SK-N-SH (cell line): ENCODE data around the gene GATA2.

Experiments used
- CTCF ChIP-seq: fragments of 200-600 bp; sonication (generic); IDR thresholded peaks from 2 replicates; pipeline ENCODE4 v1.6.1; 2017; ENCODE audit warnings: antibody characterized with exemption, mild to moderate bottlenecking, moderate library complexity
- ELF1 ChIP-seq: IDR thresholded peaks from 2 replicates; pipeline ENCODE4 v1.4.0; 2012
- EP300 ChIP-seq, 2 experiments: IDR thresholded peaks; 2 replicates each; pipeline versions ENCODE4 v1.4.0 to v1.6.1; 2012; ENCODE audit warnings: borderline replicate concordance in 1 of 2, low read depth in 1 of 2, low read length in 1 of 2
- FOSL2 ChIP-seq: IDR thresholded peaks from 2 replicates; pipeline ENCODE4 v1.4.0; 2012; ENCODE audit warnings: low read depth, mild to moderate bottlenecking, moderate library complexity, borderline replicate concordance
- MEF2A ChIP-seq: IDR thresholded peaks from 2 replicates; pipeline ENCODE4 v1.4.0; 2012; ENCODE audit warnings: low read depth, borderline replicate concordance
- MXI1 ChIP-seq: IDR thresholded peaks from 2 replicates; pipeline ENCODE4 v1.6.1; 2012; ENCODE audit warnings: mild to moderate bottlenecking, low read depth, low read length, improper control_type of control experiment
- NRF1 ChIP-seq: IDR thresholded peaks from 2 replicates; pipeline ENCODE4 v1.6.1; 2012; ENCODE audit warnings: low read depth, mild to moderate bottlenecking, low read length
- REST ChIP-seq: IDR thresholded peaks from 2 replicates; pipeline ENCODE4 v1.6.1; 2012; ENCODE audit warnings: mild to moderate bottlenecking, low read depth, low read length, moderate library complexity
- RFX5 ChIP-seq: IDR thresholded peaks from 2 replicates; pipeline ENCODE4 v1.6.1; 2012; ENCODE audit warnings: mild to moderate bottlenecking, improper control_type of control experiment, low read length
- SIN3A ChIP-seq: IDR thresholded peaks from 2 replicates; pipeline ENCODE4 v1.6.1; 2012; ENCODE audit warnings: low read depth, mild to moderate bottlenecking, low read length, moderate library complexity, borderline replicate concordance
- SMC3 ChIP-seq: IDR thresholded peaks from 2 replicates; pipeline ENCODE4 v1.6.1; 2012; ENCODE audit warnings: low read depth, low read length, improper control_type of control experiment

- TF ChIP-seq EP300 (IDR thresholded peaks at IDR 0.05; ENCODE audit: borderline replicate concordance in 1 of 2, low read depth in 1 of 2, low read length in 1 of 2), result no peak
- TF ChIP-seq CTCF, result no peak
- no peak for TF ChIP-seq RFX5
- no peak for TF ChIP-seq SIN3A
- TF ChIP-seq ELF1, result no peak
- TF ChIP-seq MXI1, result no peak
- no peak for TF ChIP-seq MEF2A
- TF ChIP-seq SMC3, result no peak
- no peak for TF ChIP-seq NRF1
- TF ChIP-seq FOSL2, result no peak
- TF ChIP-seq REST, result no peak
Measured at GRCh38 chr3:128430301-128430700, 62.7 kb downstream of the GATA2 start.
